ENCODE results near the gene HACD3. TPM values are rescaled to one million over a fixed set of nuclear protein-coding genes. Genes with fewer than 3 reads are reported as not detected.
"Not testable (repeated sequence)": the region's sequence is repeated elsewhere in the genome, so short reads cannot be mapped to it uniquely, and the experiment has no call there.

The HACD3 gene
- total RNA-seq, 2 donors from 2014 or later = 41.6 to 91.4 TPM

GRCh38 chr15:65610871-65611718, 80.8 kb downstream of the HACD3 start, which contains the start of gene INTS14:
INTS14 (minus strand) TSS chr15:65611131; CDS start chr15:65607380, 3,751 bp downstream.
- Histone ChIP-seq H3K27me3 (replicated peaks; ENCODE audit: insufficient read depth) (no peaks in the 10 kb centered on the region), H3K27ac (peak within 1 kb of the TSS; percentile 84 to 95), H3K4me3 (peak within 1 kb of the TSS; percentile 79 to 91), H3K36me3 (no peaks in the 10 kb centered on the region), H3K9me3 (no peaks in the 10 kb centered on the region), H3K4me1 (replicated peaks) (peaks cover 4% of the 10 kb centered on the region)
- DNase-seq (ENCODE audit: low spot score) = peak; percentile 97
- under 1% methylated on average over 64 of the region's 64 CpGs for WGBS
- TF ChIP-seq, protein P1, sequence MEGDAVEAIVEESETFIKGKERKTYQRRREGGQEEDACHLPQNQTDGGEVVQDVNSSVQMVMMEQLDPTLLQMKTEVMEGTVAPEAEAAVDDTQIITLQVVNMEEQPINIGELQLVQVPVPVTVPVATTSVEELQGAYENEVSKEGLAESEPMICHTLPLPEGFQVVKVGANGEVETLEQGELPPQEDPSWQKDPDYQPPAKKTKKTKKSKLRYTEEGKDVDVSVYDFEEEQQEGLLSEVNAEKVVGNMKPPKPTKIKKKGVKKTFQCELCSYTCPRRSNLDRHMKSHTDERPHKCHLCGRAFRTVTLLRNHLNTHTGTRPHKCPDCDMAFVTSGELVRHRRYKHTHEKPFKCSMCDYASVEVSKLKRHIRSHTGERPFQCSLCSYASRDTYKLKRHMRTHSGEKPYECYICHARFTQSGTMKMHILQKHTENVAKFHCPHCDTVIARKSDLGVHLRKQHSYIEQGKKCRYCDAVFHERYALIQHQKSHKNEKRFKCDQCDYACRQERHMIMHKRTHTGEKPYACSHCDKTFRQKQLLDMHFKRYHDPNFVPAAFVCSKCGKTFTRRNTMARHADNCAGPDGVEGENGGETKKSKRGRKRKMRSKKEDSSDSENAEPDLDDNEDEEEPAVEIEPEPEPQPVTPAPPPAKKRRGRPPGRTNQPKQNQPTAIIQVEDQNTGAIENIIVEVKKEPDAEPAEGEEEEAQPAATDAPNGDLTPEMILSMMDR (IDR thresholded peaks at IDR 0.05) = peak; percentile 58 to 86 (median 84)
- TF ChIP-seq POLR2AphosphoS5 (IDR thresholded peaks at IDR 0.05) = peak; percentile 91
- no peak for TF ChIP-seq POLR2A (IDR thresholded peaks at IDR 0.05)
- intact Hi-C loops (cut with DNase I) = no loop called here

DNA sequence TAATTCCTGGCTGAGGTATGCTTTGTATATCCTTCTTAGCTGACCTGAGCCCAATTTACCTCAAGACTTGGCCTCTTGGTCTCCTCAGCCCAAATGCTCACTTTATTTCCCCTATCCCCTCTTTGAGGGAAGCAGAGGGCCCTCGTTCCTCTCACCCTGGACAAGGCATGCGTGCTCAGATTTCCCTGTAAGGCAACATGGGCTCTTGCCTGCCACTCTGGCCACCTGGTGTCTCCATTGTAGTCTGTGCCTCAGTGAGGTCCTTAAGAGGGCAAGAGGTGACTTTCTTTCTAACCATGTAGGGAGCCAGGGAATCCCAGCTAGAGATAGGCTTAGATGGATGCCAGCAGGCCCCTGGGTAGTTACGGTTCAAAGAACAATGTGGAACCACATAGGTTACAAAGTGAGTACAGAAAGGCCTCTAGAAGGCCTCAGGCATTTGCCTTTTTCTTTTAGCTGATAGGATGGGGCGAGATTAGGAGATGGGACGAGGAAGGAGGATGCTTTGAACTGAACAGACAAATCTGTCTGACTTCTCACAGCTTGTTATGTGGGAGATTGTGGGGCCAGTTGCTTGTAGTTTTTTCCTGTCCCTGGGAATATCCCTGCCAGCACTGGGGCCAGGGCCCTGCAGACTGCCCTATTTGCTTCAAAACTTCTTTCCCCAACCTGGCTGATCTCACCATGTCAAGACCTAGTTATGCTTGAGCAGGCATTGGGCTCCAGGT, 81.8 kb downstream of the HACD3 start:
- DNase-seq (ENCODE audit: low spot score) = no peak
- peaks cover 4% of the 10 kb centered on the region for H3K4me1 ChIP-seq (replicated peaks)
- no peaks in the 10 kb centered on the region for H3K36me3 ChIP-seq
- intact Hi-C loops (cut with DNase I) = no loop called here
- H3K27me3 ChIP-seq (replicated peaks; ENCODE audit: insufficient read depth) = no peaks in the 10 kb centered on the region
- peak overlapping the region; percentile 84 to 95 for H3K27ac ChIP-seq
- H3K9me3 ChIP-seq = no peaks in the 10 kb centered on the region
- peak overlapping the region; percentile 79 to 91 for H3K4me3 ChIP-seq
- TF ChIP-seq POLR2A (IDR thresholded peaks at IDR 0.05) = no peak
- 66% methylated on average over 5 of the region's 5 CpGs for WGBS

GRCh38 chr15:65612616-65612946, 82.3 kb downstream of the HACD3 start:
- no peaks in the 10 kb centered on the region for H3K9me3 ChIP-seq
- no peaks in the 10 kb centered on the region for H3K36me3 ChIP-seq
- intact Hi-C loops (cut with DNase I) = no loop called here
- peaks cover 4% of the 10 kb centered on the region for H3K4me1 ChIP-seq (replicated peaks)
- no peak overlapping the region for H3K27ac ChIP-seq
- TF ChIP-seq, protein P1 (IDR thresholded peaks at IDR 0.05) = no peak
- TF ChIP-seq POLR2AphosphoS5 (IDR thresholded peaks at IDR 0.05) (no peak), POLR2A (IDR thresholded peaks at IDR 0.05) (no peak)
- H3K27me3 ChIP-seq (replicated peaks; ENCODE audit: insufficient read depth) = no peaks in the 10 kb centered on the region
- DNase-seq (ENCODE audit: low spot score) = no peak
- H3K4me3 ChIP-seq = no peak overlapping the region
- WGBS = 42% methylated on average over 2 of the region's 2 CpGs

DNA sequence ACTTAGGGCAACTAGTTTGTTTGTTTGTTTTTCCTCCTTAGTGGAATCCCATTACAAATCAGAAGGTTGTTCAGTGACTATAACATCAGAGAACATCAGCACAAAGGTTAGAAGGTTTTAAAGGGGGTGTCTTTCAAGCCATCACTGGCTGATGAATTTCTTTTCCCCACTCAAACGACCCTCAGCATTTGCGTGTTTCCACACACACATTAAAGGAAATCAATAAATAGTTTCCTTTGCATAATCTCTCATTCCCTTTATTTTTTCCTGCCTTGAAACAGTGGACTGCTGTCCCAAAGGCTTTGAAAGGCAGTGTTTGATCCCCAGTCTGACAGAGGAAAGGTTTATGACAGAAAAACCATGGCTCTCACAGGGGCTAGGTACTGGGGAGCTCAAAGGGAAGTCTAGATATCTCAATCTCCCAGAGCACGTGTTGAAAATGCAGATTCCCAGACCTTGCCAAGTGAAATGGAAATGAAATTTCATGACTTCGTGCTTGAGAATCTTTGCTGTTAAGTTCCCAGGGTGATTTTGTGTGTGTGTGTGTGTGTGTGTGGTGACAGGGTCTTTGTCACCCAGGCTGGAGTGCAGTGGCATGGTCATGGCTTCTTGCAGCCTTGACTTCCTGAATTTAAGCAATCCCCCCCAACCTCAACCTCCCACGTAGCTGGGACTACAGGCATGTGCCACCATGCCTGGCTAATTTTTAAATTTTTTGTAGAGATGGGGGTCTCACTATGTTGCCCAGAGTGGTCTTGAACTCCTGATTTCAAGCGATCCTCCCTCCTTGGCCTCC, 82.9 kb downstream of the HACD3 start:
- intact Hi-C loops (cut with DNase I) = no loop called here
- H3K4me1 ChIP-seq (replicated peaks) = peaks cover 4% of the 10 kb centered on the region
- H3K4me3 ChIP-seq = no peak overlapping the region
- no peaks in the 10 kb centered on the region for H3K36me3 ChIP-seq
- TF ChIP-seq POLR2A (IDR thresholded peaks at IDR 0.05) = no peak
- TF ChIP-seq, protein P1 (IDR thresholded peaks at IDR 0.05) = no peak
- no peak for TF ChIP-seq POLR2AphosphoS5 (IDR thresholded peaks at IDR 0.05)
- H3K27ac ChIP-seq = no peak overlapping the region
- no peaks in the 10 kb centered on the region for H3K27me3 ChIP-seq (replicated peaks; ENCODE audit: insufficient read depth)
- WGBS = 80% methylated on average over 6 of the region's 6 CpGs
- no peak for DNase-seq (ENCODE audit: low spot score)
- H3K9me3 ChIP-seq = no peaks in the 10 kb centered on the region

DNA sequence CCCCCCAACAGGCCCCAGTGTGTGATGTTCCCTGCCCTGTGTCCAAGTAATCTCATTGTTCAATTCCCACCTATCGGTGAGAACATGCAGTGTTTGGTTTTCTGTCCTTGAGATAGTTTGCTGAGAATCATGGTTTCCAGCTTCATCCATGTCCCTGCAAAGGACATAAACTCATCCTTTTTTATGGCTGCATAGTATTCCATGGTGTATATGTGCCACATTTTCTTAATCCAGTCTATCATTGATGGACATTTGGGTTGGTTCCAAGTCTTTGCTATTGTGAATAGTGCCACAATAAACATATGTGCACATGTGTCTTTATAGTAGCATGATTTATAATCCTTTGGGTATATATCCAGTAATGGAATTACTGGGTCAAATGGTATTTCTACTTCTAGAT, 85.6 kb downstream of the HACD3 start:
- intact Hi-C loops (cut with DNase I); H3K27ac ChIP-seq; H3K4me1 ChIP-seq (replicated peaks); H3K36me3 ChIP-seq; DNase-seq (ENCODE audit: low spot score); H3K9me3 ChIP-seq; H3K4me3 ChIP-seq; H3K27me3 ChIP-seq (replicated peaks; ENCODE audit: insufficient read depth): not testable (repeated sequence)
- 100% methylated on average over 1 of the region's 1 CpG for WGBS

All from prostate gland (tissue), 2 donors.